GM12891 (cell line): ENCODE data around the gene UNC13C.

Experiments
- DNase-seq: peaks from one replicate; pipeline ENCODE4 v3.0.0; 2011; ENCODE audit warnings: low spot score; ENCODE audit not compliant: insufficient read length
- FAIRE-seq: peaks from 2 replicates; lab custom pipeline; 2011; peaks lifted over from hg19 to GRCh38; lab: Jason Lieb, UNC
- PAX5 ChIP-seq: IDR thresholded peaks from 2 replicates; pipeline ENCODE4 v1.6.1; 2011; ENCODE audit warnings: low read length, moderate library complexity, mild to moderate bottlenecking; ENCODE audit not compliant: insufficient read depth, severe bottlenecking
- POLR2A ChIP-seq: IDR thresholded peaks from 2 replicates; pipeline ENCODE4 v1.6.1; 2011; ENCODE audit warnings: low read depth, low read length, control low read depth
- POLR2AphosphoS5 ChIP-seq: IDR thresholded peaks from 2 replicates; pipeline ENCODE4 v1.6.1; 2011; ENCODE audit warnings: low read depth, low read length, control low read depth
- POU2F2 ChIP-seq: IDR thresholded peaks from 2 replicates; pipeline ENCODE4 v1.6.1; 2011; ENCODE audit warnings: low read depth, mild to moderate bottlenecking, control low read depth, low read length, moderate library complexity
- SPI1 ChIP-seq: IDR thresholded peaks from 2 replicates; pipeline ENCODE4 v1.6.1; 2011; ENCODE audit warnings: low read depth, low read length, control low read depth
- TAF1 ChIP-seq: IDR thresholded peaks from 2 replicates; pipeline ENCODE4 v1.6.1; 2011; ENCODE audit warnings: low read depth, low read length, control low read depth

The UNC13C gene

GRCh38 chr15:54102704-54103103 lies 124.5 kb downstream of the UNC13C start:
- no peak for DNase-seq
- TF ChIP-seq POLR2A (no peak), PAX5 (no peak), POLR2AphosphoS5 (no peak), SPI1 (no peak), POU2F2 (no peak), TAF1 (no peak)
- no peak for FAIRE-seq

- TF ChIP-seq POLR2A = no peak
- TF ChIP-seq PAX5 = no peak
- no peak for TF ChIP-seq SPI1
- no peak for TF ChIP-seq TAF1
- TF ChIP-seq POLR2AphosphoS5 = no peak
- no peak for TF ChIP-seq POU2F2
- FAIRE-seq (no peak), DNase-seq (no peak)
Observed at GRCh38 chr15:54109014-54109413, 130.8 kb downstream of the UNC13C start.

- FAIRE-seq (no peak), DNase-seq (no peak)
- TF ChIP-seq POLR2A = no peak
- no peak for TF ChIP-seq SPI1
Observed at GRCh38 chr15:54119051-54119450, 140.8 kb downstream of the UNC13C start.

GRCh38 chr15:54120949-54121463 lies 142.8 kb downstream of the UNC13C start:
- DNase-seq = no peak
- TF ChIP-seq TAF1 = no peak
- no peak for FAIRE-seq

GRCh38 chr15:54127574-54127973 lies 149.3 kb downstream of the UNC13C start:
- FAIRE-seq (no peak), DNase-seq (no peak)
- TF ChIP-seq POLR2A (no peak), SPI1 (no peak), POU2F2 (no peak), POLR2AphosphoS5 (no peak), PAX5 (no peak), TAF1 (no peak)

GRCh38 chr15:54131410-54131809 lies 153.2 kb downstream of the UNC13C start:
- TF ChIP-seq POLR2A (no peak), POU2F2 (no peak), POLR2AphosphoS5 (no peak), TAF1 (no peak), PAX5 (no peak), SPI1 (no peak)
- FAIRE-seq (no peak), DNase-seq (no peak)

GRCh38 chr15:54149115-54149531 lies 170.9 kb downstream of the UNC13C start:
- FAIRE-seq (no peak), DNase-seq (no peak)
- TF ChIP-seq POLR2A (no peak), PAX5 (no peak), TAF1 (no peak)

GRCh38 chr15:54150255-54150654 lies 172.0 kb downstream of the UNC13C start:
- FAIRE-seq (no peak), DNase-seq (no peak)
- TF ChIP-seq TAF1 = no peak
- TF ChIP-seq PAX5 = no peak

- TF ChIP-seq POLR2A = no peak
- TF ChIP-seq TAF1 = no peak
- no peak for TF ChIP-seq POLR2AphosphoS5
- no peak for TF ChIP-seq POU2F2
- no peak for TF ChIP-seq PAX5
- TF ChIP-seq SPI1 = no peak
- FAIRE-seq (no peak), DNase-seq (no peak)
Observed at GRCh38 chr15:54159012-54159411, 180.8 kb downstream of the UNC13C start.

GRCh38 chr15:54187325-54187724 lies 209.1 kb downstream of the UNC13C start:
- FAIRE-seq (no peak), DNase-seq (no peak)
- TF ChIP-seq POU2F2 (no peak), POLR2AphosphoS5 (no peak), POLR2A (no peak), PAX5 (no peak), SPI1 (no peak), TAF1 (no peak)

GRCh38 chr15:54197995-54198394 lies 219.8 kb downstream of the UNC13C start:
- DNase-seq (no peak), FAIRE-seq (no peak)
- TF ChIP-seq POLR2AphosphoS5 (no peak), PAX5 (no peak), SPI1 (no peak), POU2F2 (no peak), TAF1 (no peak), POLR2A (no peak)
